Esophagus muscularis mucosa (tissue), 4 donors: ENCODE measurements around the gene SHPK.

Source experiments
- CTCF ChIP-seq, 3 experiments: fragments of 200-600 bp in 2 of 3; fragments of 450-650 bp in 1 of 3; sonication (generic) in 2 of 3; IDR thresholded peaks; one replicate each; pipeline ENCODE4 v1.5.1; 2017 to 2019; ENCODE audit warnings: antibody characterized with exemption in 3 of 3, mild to moderate bottlenecking in 2 of 3, moderate library complexity in 1 of 3
- EP300 ChIP-seq: sonication (generic); formaldehyde crosslinking; IDR thresholded peaks from one replicate; pipeline ENCODE4 v1.6.1; 2017; ENCODE audit warnings: antibody characterized with exemption
- POLR2A ChIP-seq: fragments of 450-650 bp; IDR thresholded peaks from one replicate; pipeline ENCODE4 v1.6.1; 2017; ENCODE audit warnings: antibody characterized with exemption, moderate library complexity, mild to moderate bottlenecking, low read depth
- POLR2AphosphoS5 ChIP-seq, 2 donors: sonication (generic); formaldehyde crosslinking; IDR thresholded peaks; one replicate each; pipeline ENCODE4 v1.6.1; 2017; ENCODE audit warnings: antibody characterized with exemption in 2 of 2

DNA sequence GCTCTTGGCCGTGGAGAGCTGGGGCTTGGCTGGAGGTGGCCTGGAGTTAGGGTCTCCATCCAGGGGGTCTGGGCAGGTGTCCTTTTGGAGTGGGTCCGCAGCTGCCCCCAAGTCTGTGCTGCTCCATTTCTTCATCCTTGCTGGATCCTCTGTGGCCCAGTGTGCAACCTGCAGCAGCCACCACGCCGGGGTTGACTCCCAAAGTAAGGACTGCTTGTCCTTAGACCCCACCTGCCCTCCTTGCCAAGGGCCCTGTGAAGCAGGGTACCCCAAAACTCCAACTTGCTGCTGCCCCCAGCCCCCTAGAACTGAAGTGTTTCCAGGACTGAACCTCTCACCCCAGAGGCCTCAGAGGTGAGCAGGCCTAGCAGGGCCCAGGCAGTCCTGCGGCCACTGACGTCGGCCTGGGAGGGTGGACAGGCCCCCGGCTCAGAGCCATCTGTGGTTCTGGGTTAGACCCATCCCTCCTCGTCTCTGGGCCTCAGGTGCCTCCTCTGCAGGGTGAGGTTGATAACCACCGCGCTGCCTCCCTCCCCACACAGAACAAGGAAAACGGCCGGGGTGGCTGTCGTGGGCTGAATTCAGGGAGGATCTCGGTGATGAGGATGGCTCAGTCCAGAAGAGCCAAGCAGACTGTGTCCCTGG is 43.7 kb downstream of the SHPK start:
- TF ChIP-seq CTCF (IDR thresholded peaks at IDR 0.05): no peak
- no peak for TF ChIP-seq EP300
- no peak for TF ChIP-seq POLR2A
- no peak for TF ChIP-seq POLR2AphosphoS5 (IDR thresholded peaks at IDR 0.05)
